ENCODE measurements around the gene DENND1C. TPM values are rescaled to one million over a fixed set of nuclear protein-coding genes. Genes with fewer than 3 reads are reported as not detected.
A peak's percentile ranks its signal among the peaks of the same experiment; 100 is the strongest.

The DENND1C gene
- total RNA-seq, 4 donors from 2014 or later, result 1.1 to 8.1 (median 2.5) TPM

DNA sequence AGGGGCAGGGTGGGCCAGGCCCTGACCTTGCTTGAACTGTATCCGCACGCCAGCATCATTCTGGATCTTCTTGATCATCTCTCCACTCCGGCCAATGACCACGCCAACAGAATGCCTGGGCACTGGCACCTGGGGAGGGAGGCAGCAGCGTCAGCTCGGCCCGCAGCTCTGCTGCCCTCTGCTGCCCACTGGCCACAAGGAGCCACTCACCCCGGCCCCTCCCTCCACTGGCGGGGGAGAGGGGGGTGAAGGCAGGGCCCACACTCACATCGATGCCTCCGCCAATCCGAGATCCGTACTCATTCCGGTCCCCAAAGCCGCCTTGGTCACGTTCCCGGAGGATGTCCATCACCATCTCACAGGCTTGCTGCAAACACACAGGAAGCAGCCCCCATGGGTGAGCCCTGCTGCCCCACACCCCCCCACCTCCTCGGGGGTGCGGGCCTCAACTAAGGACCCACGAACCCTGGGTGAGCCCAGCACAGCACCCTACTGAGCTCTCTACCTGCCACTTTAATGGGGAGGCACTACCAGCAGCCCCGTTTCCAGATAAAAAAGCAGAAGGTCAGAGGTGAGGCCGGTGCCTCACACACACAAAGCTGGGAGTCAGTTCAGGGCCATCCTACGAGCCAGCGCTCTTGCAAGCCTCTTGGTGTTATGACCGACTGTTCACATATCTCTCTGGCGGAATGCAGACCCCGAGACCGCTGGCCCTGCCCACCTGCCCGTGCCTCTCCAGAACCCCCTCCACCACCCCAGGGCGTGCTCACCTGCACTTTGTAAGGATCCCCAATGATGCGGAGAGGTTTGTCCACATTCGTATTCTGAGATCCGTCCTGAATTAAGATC is 63.6 kb downstream of the DENND1C start:
- no peak overlapping the region for H3K4me3 ChIP-seq
- H3K27me3 ChIP-seq, result no peaks in the 10 kb centered on the region
- peak overlapping the region in 2 of 4 donors; percentile 6 to 20 for H3K27ac ChIP-seq
- WGBS, 2 donors, result 61 to 65% methylated on average over 16 to 26 of the region's 33 CpGs
- TF ChIP-seq EP300 (IDR thresholded peaks at IDR 0.05) (no peak), POLR2A (IDR thresholded peaks at IDR 0.05) (no peak)
- TF ChIP-seq, protein P1, sequence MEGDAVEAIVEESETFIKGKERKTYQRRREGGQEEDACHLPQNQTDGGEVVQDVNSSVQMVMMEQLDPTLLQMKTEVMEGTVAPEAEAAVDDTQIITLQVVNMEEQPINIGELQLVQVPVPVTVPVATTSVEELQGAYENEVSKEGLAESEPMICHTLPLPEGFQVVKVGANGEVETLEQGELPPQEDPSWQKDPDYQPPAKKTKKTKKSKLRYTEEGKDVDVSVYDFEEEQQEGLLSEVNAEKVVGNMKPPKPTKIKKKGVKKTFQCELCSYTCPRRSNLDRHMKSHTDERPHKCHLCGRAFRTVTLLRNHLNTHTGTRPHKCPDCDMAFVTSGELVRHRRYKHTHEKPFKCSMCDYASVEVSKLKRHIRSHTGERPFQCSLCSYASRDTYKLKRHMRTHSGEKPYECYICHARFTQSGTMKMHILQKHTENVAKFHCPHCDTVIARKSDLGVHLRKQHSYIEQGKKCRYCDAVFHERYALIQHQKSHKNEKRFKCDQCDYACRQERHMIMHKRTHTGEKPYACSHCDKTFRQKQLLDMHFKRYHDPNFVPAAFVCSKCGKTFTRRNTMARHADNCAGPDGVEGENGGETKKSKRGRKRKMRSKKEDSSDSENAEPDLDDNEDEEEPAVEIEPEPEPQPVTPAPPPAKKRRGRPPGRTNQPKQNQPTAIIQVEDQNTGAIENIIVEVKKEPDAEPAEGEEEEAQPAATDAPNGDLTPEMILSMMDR (IDR thresholded peaks at IDR 0.05), result peak; percentile 27 to 55 (median 42)
- DNase-seq (ENCODE audit: low spot score in 2 of 2), result no peak
- no peaks in the 10 kb centered on the region for H3K9me3 ChIP-seq
- peaks cover 7 to 84% (median 42%) of the 10 kb centered on the region in 3 donors for H3K36me3 ChIP-seq
- peaks cover 0 to 71% (median 21%) of the 10 kb centered on the region in 4 donors for H3K4me1 ChIP-seq

Small RNA genes lying within 50 kb of the gene (small RNA-seq; reads per million reads assigned to genes)
- gene AC010503.2, result not detected

Other genes with a start within 250 kb of the DENND1C start
- 10 to 100 TPM; 15.1 to 42.0 (median 19.9) TPM for gene MLLT1, start 201.8 kb downstream of the DENND1C start, total RNA-seq
- not detected for gene ACER1, start 148.2 kb downstream of the DENND1C start, total RNA-seq
- gene CLPP, start 120.3 kb downstream of the DENND1C start, total RNA-seq, result 10 to 100 TPM; 46.1 to 87.2 (median 67.8) TPM
- gene ALKBH7, start 109.0 kb downstream of the DENND1C start, total RNA-seq, result 10 to 100 TPM; 54.0 to 77.6 (median 70.4) TPM
- gene PSPN, start 105.9 kb downstream of the DENND1C start, total RNA-seq, result 1 to 10 TPM in 3 of 4 donors, under 1 TPM in 1; under 0.01 to 4.3 (median 2.5) TPM
- gene GTF2F1, start 88.6 kb downstream of the DENND1C start, total RNA-seq, result 10 to 100 TPM; 29.5 to 50.9 (median 45.1) TPM
- 100 to 1,000 TPM in 3 of 4 donors, 10 to 100 TPM in 1; 79.5 to 147 (median 119) TPM for gene KHSRP, start 57.0 kb downstream of the DENND1C start, total RNA-seq
- under 1 TPM in 1 of 4 donors, not detected in 3; 0.63 TPM for gene SLC25A41, start 48.0 kb downstream of the DENND1C start, total RNA-seq
- 10 to 100 TPM; 33.2 to 45.6 (median 42.4) TPM for gene SLC25A23, start 22.0 kb downstream of the DENND1C start, total RNA-seq
- not detected for gene CRB3, start 17.5 kb downstream of the DENND1C start, total RNA-seq
- gene TUBB4A, start 20.5 kb upstream of the DENND1C start, total RNA-seq, result 10 to 100 TPM; 10.8 to 31.0 (median 22.1) TPM
- 1 to 10 TPM in 2 of 4 donors, under 1 TPM in 1, not detected in 1; 0.66 to 1.3 (median 1.2) TPM for gene TNFSF9, start 49.2 kb upstream of the DENND1C start, total RNA-seq
- gene CD70, start 109.4 kb upstream of the DENND1C start, total RNA-seq, result under 1 TPM in 1 of 4 donors, not detected in 3; 0.87 TPM
- gene TNFSF14, start 188.4 kb upstream of the DENND1C start, total RNA-seq, result 1 to 10 TPM; 1.3 to 8.4 (median 5.2) TPM
- 1,000 to 10,000 TPM in 1 of 4 donors, 100 to 1,000 TPM in 3; 256 to 1,128 (median 733) TPM for gene C3, start 238.9 kb upstream of the DENND1C start, total RNA-seq